ENCODE data around the gene KDSR. TPM values are rescaled to one million over a fixed set of nuclear protein-coding genes. Genes with fewer than 3 reads are reported as not detected.
"Not testable (repeated sequence)": the region's sequence is repeated elsewhere in the genome, so short reads cannot be mapped to it uniquely, and the experiment has no call there.

The KDSR gene
- total RNA-seq, 1 donor from 2014 or later, result 83.5 TPM

- peaks cover 16% of the 10 kb centered on the region for H3K4me1 Mint-ChIP-seq (ENCODE audit: low read depth)
- H3K27me3 Mint-ChIP-seq (ENCODE audit: insufficient read depth), result no peaks in the 10 kb centered on the region
- H3K4me3 Mint-ChIP-seq, result no peak overlapping the region
- H3K9me3 Mint-ChIP-seq, result no peaks in the 10 kb centered on the region
- H3K27ac Mint-ChIP-seq, result no peak overlapping the region
- intact Hi-C loops (cut with micrococcal nuclease), result no loop called here
- no peak for DNase-seq (ENCODE audit: low spot score)
- peaks cover 25% of the 10 kb centered on the region for H3K36me3 Mint-ChIP-seq (ENCODE audit: low read depth)
Observed at GRCh38 chr18:63382843-63383242, 15.8 kb upstream of the KDSR start.

DNA sequence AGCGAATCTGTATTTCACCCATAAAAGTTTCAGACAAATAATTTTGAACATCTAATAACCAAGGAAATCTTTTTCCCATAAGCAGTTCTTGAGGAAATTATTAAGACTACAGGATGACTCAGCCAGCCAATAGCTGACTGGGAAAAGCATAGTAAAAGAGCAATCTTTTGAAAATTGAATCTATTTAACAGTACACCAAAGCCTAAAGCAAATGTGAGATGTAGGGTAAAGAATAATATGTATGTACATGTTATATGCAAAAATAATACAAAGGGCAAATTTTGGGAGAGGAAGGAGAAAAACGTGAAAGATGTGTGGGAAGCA, 12.6 kb upstream of the KDSR start:
- peaks cover 13% of the 10 kb centered on the region for H3K9me3 Mint-ChIP-seq
- H3K27ac Mint-ChIP-seq, result peak overlapping the region; percentile 25
- peaks cover 23% of the 10 kb centered on the region for H3K4me1 Mint-ChIP-seq (ENCODE audit: low read depth)
- no peak overlapping the region for H3K4me3 Mint-ChIP-seq
- intact Hi-C loops (cut with micrococcal nuclease), result loop anchor here (1.0 kb wide), 2 partner anchors 12 to 43 kb away; partner anchors contain the start of genes KDSR and VPS4B
- no peaks in the 10 kb centered on the region for H3K27me3 Mint-ChIP-seq (ENCODE audit: insufficient read depth)
- peaks cover 22% of the 10 kb centered on the region for H3K36me3 Mint-ChIP-seq (ENCODE audit: low read depth)
- no peak for DNase-seq (ENCODE audit: low spot score)

GRCh38 chr18:63378919-63379638, 12.1 kb upstream of the KDSR start:
- Mint-ChIP-seq H3K9me3 (peaks cover 13% of the 10 kb centered on the region), H3K27ac (peak overlapping the region; percentile 58), H3K4me1 (ENCODE audit: low read depth) (peaks cover 23% of the 10 kb centered on the region), H3K36me3 (ENCODE audit: low read depth) (peaks cover 22% of the 10 kb centered on the region), H3K27me3 (ENCODE audit: insufficient read depth) (no peaks in the 10 kb centered on the region), H3K4me3 (peak overlapping the region; percentile 17)
- DNase-seq (ENCODE audit: low spot score), result no peak
- intact Hi-C loops (cut with micrococcal nuclease), result loop anchor here (1.0 kb wide), 2 partner anchors 12 to 43 kb away; partner anchors contain the start of genes KDSR and VPS4B

- intact Hi-C loops (cut with micrococcal nuclease), result no loop called here
- peaks cover 12% of the 10 kb centered on the region for H3K36me3 Mint-ChIP-seq (ENCODE audit: low read depth)
Observed at GRCh38 chr18:63377275-63377980, 10.4 kb upstream of the KDSR start.

GRCh38 chr18:63376538-63376937, 9.5 kb upstream of the KDSR start:
- H3K27ac Mint-ChIP-seq, result no peak overlapping the region
- H3K4me3 Mint-ChIP-seq, result no peak overlapping the region
- no peaks in the 10 kb centered on the region for H3K27me3 Mint-ChIP-seq (ENCODE audit: insufficient read depth)
- intact Hi-C loops (cut with micrococcal nuclease), result no loop called here
- DNase-seq (ENCODE audit: low spot score), result no peak
- peaks cover 9% of the 10 kb centered on the region for H3K36me3 Mint-ChIP-seq (ENCODE audit: low read depth)
- peaks cover 13% of the 10 kb centered on the region for H3K9me3 Mint-ChIP-seq
- H3K4me1 Mint-ChIP-seq (ENCODE audit: low read depth), result peaks cover 23% of the 10 kb centered on the region

More at GRCh38 chr18:63377275-63377980, 10.4 kb upstream of the KDSR start:
- Mint-ChIP-seq H3K4me1 (ENCODE audit: low read depth) (peaks cover 23% of the 10 kb centered on the region), H3K27ac (peak overlapping the region; percentile 10), H3K4me3 (peak overlapping the region; percentile 9), H3K9me3 (peaks cover 13% of the 10 kb centered on the region), H3K27me3 (ENCODE audit: insufficient read depth) (no peaks in the 10 kb centered on the region)
- no peak for DNase-seq (ENCODE audit: low spot score)

GRCh38 chr18:63374540-63374939, 7.5 kb upstream of the KDSR start:
- Mint-ChIP-seq H3K4me1 (ENCODE audit: low read depth) (peaks cover 19% of the 10 kb centered on the region), H3K9me3 (peaks cover 19% of the 10 kb centered on the region), H3K27ac (no peak overlapping the region), H3K36me3 (ENCODE audit: low read depth) (peaks cover 10% of the 10 kb centered on the region), H3K4me3 (no peak overlapping the region), H3K27me3 (ENCODE audit: insufficient read depth) (no peaks in the 10 kb centered on the region)
- no peak for DNase-seq (ENCODE audit: low spot score)
- intact Hi-C loops (cut with micrococcal nuclease), result no loop called here

DNA sequence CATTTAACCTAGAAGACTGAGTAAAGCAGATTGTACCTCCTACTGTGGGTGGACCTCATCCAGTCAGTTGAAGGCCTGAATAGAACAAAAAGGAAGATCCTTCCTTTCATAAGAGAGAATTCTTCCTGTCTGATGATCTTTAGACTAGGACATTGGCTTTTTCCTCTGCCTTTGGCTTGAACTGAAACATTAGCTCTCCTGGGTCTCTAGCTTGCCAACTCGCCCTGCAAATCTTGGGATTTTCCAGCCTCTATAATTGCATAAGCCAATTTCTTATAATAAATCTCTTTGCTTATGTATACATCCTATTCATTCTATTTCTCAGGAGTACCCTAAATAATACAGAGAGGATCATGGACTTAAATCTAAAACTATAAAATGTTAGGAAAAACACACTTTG, 6.2 kb upstream of the KDSR start:
- Mint-ChIP-seq H3K9me3 (peaks cover 31% of the 10 kb centered on the region), H3K4me3 (no peak overlapping the region), H3K27ac (no peak overlapping the region), H3K27me3 (ENCODE audit: insufficient read depth) (no peaks in the 10 kb centered on the region), H3K36me3 (ENCODE audit: low read depth) (peaks cover 18% of the 10 kb centered on the region), H3K4me1 (ENCODE audit: low read depth) (peaks cover 16% of the 10 kb centered on the region)
- intact Hi-C loops (cut with micrococcal nuclease), result no loop called here
- DNase-seq (ENCODE audit: low spot score), result no peak

DNA sequence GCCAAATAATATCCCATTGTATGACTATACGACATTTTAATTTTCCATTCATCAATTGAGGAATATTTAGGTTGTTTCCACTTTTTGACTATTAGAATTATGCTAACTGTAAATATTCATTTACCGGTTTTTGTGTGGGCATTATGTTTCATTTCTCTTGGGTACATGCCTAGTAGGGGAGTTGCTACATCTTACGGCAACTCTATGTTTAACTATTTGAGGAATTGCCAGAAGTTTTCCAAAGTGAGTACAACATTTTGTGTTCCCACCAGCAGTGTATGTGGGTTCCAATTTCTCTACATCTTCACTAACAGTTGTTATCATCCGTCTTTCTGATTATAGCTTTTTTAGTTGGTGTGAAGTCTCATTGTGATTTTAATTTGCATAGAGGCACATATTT, 1.6 kb upstream of the KDSR start:
- peaks cover 23% of the 10 kb centered on the region for H3K36me3 Mint-ChIP-seq (ENCODE audit: low read depth)
- H3K9me3 Mint-ChIP-seq, result peaks cover 24% of the 10 kb centered on the region
- intact Hi-C loops (cut with micrococcal nuclease), result loop anchor here (5.0 to 10.0 kb wide), 4 partner anchors 156 to 1181 kb away; partner anchors contain the start of genes HMSD, PIGN and RELCH
- peak overlapping the region; percentile 90 for H3K4me3 Mint-ChIP-seq
- no peaks in the 10 kb centered on the region for H3K27me3 Mint-ChIP-seq (ENCODE audit: insufficient read depth)
- peak overlapping the region; percentile 24 for H3K27ac Mint-ChIP-seq
- peaks cover 35% of the 10 kb centered on the region for H3K4me1 Mint-ChIP-seq (ENCODE audit: low read depth)
- no peak for DNase-seq (ENCODE audit: low spot score)

DNA sequence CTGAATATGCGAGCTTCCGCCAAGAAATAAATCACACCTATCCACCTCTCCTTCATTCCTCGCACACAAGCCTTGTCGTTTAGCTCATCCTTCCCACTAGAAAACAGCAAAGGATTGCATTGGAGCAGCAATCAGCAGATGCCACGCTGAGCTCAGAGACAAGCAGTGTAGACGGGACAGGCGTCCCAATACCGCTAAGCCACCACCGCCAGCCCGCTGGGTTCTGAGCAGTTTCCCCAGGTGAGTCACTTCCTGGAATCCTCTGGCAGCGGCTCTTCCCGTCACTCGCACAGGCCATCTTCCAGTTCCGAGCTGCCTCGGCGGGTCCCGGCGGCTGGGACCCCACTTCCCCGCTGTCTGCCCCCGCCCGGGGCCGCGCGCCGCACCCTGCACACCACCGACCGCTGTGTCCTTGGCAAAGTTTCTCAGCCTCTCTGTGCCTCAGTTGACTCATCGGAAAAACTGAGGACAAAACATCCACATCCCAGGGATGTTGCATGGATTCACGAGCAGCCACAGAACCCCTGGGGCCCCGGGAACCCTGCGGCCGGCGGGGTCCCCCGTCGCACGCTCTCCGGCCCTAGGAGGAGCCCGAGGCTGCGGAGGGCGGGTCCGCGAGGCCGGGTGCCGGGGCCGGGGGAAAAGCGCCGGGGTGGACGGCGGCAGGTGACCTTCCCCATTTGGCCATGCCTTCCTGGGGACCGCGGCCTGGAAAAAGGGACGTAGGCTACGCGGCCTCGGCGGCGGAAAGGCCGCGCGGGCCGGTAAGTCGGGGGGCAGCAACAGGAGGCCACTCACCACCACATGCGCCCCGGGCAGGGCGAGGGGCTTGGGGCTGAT, 573 bp downstream of the KDSR start:
- Mint-ChIP-seq H3K4me3 (peak overlapping the region; percentile 93), H3K36me3 (ENCODE audit: low read depth) (peaks cover 36% of the 10 kb centered on the region), H3K27ac (peak overlapping the region; percentile 83), H3K27me3 (ENCODE audit: insufficient read depth) (no peaks in the 10 kb centered on the region), H3K4me1 (ENCODE audit: low read depth) (peaks cover 51% of the 10 kb centered on the region), H3K9me3 (peaks cover 25% of the 10 kb centered on the region)
- intact Hi-C loops (cut with micrococcal nuclease), result loop anchor here (1.0 to 10.0 kb wide), 12 partner anchors 13 to 1179 kb away; partner anchors contain the start of genes HMSD, PHLPP1, PIGN and RELCH
- DNase-seq (ENCODE audit: low spot score), result peak; percentile 64

DNA sequence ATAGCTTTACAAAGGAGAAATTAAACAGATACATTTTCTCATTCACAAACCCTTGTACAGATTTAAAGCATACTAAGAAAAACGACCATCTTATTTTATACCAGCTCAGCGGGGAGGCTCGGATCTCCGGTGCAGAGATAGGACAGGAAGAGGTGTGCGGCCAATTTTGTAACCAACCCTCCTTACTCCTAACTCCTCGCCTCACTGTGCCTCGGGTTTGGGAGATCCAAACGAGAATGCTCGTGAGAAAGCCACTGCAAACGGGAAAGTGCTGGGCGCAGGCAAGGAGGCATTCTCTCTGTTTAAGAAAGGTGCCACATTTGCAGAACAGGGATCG, 1.2 kb downstream of the KDSR start:
- Mint-ChIP-seq H3K27ac (peak overlapping the region; percentile 80), H3K4me3 (peak overlapping the region; percentile 93), H3K36me3 (ENCODE audit: low read depth) (peaks cover 35% of the 10 kb centered on the region), H3K27me3 (ENCODE audit: insufficient read depth) (no peaks in the 10 kb centered on the region), H3K4me1 (ENCODE audit: low read depth) (peaks cover 51% of the 10 kb centered on the region), H3K9me3 (peaks cover 22% of the 10 kb centered on the region)
- DNase-seq (ENCODE audit: low spot score), result no peak
- intact Hi-C loops (cut with micrococcal nuclease), result loop anchor here (1.0 to 10.0 kb wide), 8 partner anchors 45 to 1179 kb away; partner anchors contain the start of genes HMSD, PHLPP1, PIGN and RELCH

DNA sequence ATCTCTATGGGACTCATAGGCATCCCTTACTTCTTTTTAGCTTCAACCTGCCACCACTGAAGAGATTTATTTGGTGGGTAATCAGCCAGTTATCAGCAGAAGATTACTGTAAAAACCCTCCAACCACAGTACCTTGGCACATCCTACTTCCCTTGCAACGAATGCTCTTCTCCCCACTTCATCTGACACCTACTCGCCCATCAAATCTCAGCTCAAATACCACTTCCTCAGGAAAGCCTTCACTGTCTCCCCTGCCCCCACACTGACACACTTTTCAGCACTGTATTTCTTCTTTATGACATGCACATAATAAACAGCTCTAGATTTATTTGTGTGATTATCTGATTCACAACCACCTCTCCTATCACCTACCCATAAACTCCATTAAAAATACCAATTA, 3.1 kb downstream of the KDSR start:
- DNase-seq (ENCODE audit: low spot score), result peak; percentile 11
- no peak overlapping the region for H3K4me3 Mint-ChIP-seq
- H3K4me1 Mint-ChIP-seq (ENCODE audit: low read depth), result peaks cover 50% of the 10 kb centered on the region
- H3K27ac Mint-ChIP-seq, result no peak overlapping the region
- peaks cover 13% of the 10 kb centered on the region for H3K9me3 Mint-ChIP-seq
- no peaks in the 10 kb centered on the region for H3K27me3 Mint-ChIP-seq (ENCODE audit: insufficient read depth)
- H3K36me3 Mint-ChIP-seq (ENCODE audit: low read depth), result peaks cover 40% of the 10 kb centered on the region
- intact Hi-C loops (cut with micrococcal nuclease), result loop anchor here (10.0 kb wide), 2 partner anchors 519 to 581 kb away; partner anchors contain the start of gene HMSD

DNA sequence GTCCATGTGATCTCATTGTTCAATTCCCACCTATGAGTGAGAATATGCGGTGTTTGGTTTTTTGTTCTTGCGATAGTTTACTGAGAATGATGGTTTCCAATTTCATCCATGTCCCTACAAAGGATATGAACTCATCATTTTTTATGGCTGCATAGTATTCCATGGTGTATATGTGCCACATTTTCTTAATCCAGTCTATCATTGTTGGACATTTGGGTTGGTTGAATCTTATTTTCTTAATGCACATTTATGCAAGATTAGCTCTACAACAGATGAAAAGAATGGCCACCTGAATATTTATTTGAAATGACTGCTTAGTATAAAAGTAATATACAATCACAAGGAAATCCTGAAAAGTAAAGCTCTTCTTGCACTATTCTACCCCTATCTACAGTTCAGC, 3.6 kb downstream of the KDSR start:
- H3K9me3 Mint-ChIP-seq; H3K4me3 Mint-ChIP-seq; H3K27me3 Mint-ChIP-seq (ENCODE audit: insufficient read depth); DNase-seq (ENCODE audit: low spot score); H3K27ac Mint-ChIP-seq: not testable (repeated sequence)
- intact Hi-C loops (cut with micrococcal nuclease), result loop anchor here (10.0 kb wide), 2 partner anchors 519 to 581 kb away; partner anchors contain the start of gene HMSD
- peaks cover 36% of the 10 kb centered on the region for H3K36me3 Mint-ChIP-seq (ENCODE audit: low read depth)
- peaks cover 44% of the 10 kb centered on the region for H3K4me1 Mint-ChIP-seq (ENCODE audit: low read depth)
